Measurements from ENCODE around the gene MARS1.

GRCh38 chr12:57449375-57449774 lies 38.5 kb upstream of the MARS1 start:
- TF ChIP-seq SIN3A (IDR thresholded peaks at IDR 0.05; ENCODE audit: borderline replicate concordance, insufficient read depth, low read length) (no peak), TAF1 (IDR thresholded peaks at IDR 0.05; ENCODE audit: borderline replicate concordance, insufficient read depth, low read length) (no peak), REST (IDR thresholded peaks at IDR 0.05; ENCODE audit: insufficient read depth in 1 of 2, low read depth in 2 of 2, low read length in 2 of 2) (no peak), POLR2AphosphoS5 (IDR thresholded peaks at IDR 0.05; ENCODE audit: low read depth, low read length) (no peak)
